CD4-positive, alpha-beta T cell treated with Interleukin-4 for 1 hour (primary cell): ENCODE data around the gene DYRK1B.
"Not testable (repeated sequence)": the region's sequence is repeated elsewhere in the genome, so short reads cannot be mapped to it uniquely, and the experiment has no call there.

Experiments
- DNase-seq, 2 donors: peaks; one replicate each; pipeline ENCODE4 v3.0.0-alpha.2; 2020 to 2022

Gene DYRK1B

DNA sequence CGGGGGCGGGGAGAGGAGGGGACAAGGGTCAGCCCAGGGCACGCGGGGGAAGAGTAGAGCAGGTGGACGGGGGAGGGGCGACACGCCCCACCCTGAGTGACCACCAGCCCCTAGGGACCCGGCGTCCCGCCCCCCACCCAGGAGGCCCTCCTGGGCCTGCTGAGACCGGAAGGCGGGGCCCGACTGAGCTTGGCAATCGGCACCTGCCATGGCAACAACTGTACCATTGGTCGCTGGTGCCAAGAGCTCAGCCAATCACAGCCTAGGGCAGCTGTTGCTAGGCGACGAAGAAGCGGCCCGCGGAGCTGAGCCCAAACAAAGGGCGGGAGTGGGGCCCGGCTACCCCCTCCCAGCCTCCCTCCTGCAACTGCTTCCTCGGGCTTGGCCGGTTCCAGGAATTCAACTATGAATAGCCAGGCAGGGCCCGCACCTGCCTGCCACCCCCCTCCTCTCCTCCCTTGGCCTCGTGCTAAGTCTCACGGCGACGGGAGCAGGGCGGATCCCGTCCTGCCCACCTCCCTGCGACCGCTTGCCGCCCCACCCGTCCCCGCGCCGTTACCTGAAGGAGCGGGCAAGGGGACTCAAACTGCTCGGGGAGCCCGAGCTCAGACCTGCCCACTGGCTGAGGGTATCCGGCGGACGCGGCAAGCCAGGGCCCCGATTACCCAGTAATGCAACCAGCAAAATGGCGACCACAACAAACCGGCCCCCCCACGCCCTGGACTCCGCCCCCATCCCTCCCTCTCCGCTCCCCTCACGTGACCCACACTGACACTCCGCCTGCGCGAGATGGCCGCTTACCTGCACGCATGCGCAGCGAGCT, at the start of gene DYRK1B:
DYRK1B (minus strand) TSS at position 699 of the 823 bp plus-strand sequence. CDS start 2,295 bp downstream, outside the sequence.
- peak; percentile 99 for DNase-seq

DNA sequence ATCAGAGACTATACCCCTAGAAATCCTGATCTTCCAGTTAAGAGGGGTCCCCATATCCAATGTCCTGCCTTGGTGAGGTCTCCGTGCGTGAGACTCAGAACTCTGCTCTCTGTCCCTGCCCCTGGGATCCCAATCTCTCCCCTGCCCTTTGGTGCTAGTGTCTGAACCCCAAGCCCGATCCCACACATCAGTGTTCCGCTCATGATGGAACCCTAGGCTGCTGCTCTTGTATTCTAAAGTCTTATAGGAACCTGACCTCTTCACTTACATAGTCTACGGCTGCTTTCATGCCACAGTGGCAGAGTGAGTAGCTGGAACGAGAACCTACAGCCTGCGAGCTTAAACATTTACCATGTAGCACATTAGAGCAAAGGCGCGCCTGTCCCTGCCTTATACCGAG, 48.7 kb upstream of the DYRK1B start:
- DNase-seq, result peak in 1 of 2 donors; percentile 6

DNA sequence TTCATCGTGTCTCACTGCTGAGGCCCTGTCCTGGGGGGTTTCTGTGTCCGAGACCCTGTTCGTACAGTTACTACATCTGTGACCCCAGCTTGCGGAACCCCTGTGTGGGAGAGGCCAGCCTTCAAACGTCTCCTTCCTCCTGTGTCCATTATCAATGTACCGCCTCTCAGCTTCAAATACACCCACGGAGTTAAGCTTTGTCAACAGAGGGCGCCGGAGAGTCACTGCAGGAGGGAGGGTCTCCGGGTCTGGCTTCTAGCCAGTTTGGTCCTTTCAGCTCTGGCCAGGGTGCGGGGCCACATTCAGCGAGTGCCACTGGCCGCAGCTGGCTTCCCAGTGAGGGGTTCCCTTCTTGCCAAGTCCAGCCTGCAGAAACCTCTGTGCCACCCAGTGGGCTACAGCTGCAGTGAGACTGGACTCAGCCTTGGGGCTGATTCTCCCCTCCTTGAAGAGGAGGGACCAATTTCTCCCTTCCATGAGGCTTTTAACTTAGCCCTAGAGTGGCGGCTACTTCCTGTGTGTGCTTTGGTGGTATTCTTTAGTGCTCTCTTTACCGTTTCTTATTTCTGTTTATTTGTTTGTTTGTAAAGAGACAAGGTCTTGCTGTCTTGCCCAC, 47.6 kb upstream of the DYRK1B start:
- DNase-seq, result peak; percentile 35 to 40

DNA sequence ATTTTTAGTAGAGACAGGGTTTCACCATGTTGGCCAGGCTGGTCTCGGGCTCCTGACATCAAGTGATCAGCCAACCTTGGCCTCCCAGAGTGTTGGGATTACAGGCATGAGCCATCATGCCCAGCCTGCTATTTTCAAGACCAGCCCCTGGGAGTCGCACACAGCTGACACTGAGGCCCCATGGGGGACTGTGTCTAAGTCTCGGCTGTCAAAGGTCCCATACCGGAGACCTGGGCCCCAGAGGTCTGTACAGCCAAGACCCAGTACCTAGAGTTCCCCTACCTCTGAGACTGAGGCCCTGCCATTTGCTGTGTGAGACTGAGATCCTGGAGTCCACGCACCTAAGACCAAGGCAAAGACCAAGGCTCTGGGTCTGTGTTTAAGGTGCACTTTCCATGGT, 46.3 kb upstream of the DYRK1B start:
- not testable (repeated sequence) for DNase-seq

DNA sequence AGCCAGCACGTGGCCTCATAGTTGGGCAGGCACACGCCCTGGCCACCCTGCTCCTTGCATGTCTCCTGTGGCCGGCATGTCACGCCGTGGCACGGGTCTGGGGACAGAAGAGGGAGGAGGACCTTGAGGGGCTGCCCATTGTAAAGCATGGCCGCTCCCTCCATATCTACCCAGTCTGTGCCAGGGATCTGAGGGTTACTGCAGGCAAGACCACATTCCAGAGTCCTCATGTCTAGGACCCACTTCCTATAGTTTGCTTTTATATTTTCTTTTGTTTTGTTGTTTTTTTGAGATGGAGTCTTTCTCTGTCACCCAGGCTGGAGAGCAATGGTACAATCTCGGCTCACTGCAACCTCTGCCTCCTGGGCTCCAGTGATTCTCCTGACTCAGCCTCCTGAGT, 45.8 kb upstream of the DYRK1B start:
- not testable (repeated sequence) for DNase-seq

DNA sequence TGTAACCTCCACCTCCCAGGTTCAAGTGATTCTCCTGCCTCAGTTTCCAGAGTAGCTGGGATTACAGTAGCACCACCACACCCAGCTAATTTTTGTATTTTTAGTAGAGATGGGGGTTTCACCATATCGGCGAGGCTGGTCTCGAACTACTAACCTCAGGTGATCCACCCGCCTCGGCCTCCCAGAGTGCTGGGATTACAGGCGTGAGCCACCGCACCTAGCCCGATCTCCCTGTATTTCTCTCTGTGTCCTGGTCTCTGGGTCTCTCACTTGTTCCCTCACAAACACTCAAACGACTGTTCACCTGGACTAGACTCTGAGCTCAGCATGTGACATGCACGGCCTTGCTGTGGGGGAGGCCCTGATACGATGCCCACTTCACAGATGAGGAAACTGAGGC, 44.9 kb upstream of the DYRK1B start:
- not testable (repeated sequence) for DNase-seq

DNA sequence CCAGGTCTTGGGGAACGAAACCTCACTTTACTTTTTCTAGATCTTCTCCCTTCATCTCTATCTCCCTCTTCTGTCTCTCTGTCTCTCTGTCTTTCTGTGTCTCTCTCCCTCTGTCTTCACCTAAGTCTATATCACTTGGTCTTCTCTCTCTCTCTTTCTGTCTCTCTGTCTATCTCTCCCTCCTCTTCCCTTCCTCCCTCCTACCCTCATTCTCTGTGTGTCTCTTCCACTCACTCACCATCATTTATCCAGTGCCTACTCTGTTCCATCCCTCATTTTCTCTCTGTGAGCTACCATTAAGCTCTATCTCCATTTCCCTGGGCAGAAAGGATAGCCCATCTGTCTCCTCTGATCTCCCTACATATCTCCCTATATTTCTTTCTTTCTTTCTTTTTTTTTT, 44.4 kb upstream of the DYRK1B start:
- no peak for DNase-seq

DNA sequence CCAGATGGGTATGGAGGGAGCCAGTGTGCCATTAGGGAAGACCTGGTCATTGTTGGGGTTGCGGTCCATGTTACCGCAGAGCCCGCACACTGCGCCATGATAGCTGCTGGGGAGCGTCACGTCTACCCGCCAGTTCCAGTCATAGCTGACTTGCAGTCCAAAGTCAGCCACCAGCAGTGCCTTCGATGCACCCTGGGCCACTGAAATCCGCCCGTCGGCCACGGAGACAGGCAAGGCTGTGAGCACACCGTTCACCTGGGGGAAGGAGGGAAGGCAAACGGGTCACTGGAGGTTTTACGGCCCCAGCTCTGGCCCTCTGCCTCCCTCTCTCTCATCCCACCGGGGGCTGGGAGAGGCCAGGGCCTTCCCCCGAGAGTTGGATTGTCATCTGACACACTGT, 44.0 kb upstream of the DYRK1B start:
- not testable (repeated sequence) for DNase-seq

DNA sequence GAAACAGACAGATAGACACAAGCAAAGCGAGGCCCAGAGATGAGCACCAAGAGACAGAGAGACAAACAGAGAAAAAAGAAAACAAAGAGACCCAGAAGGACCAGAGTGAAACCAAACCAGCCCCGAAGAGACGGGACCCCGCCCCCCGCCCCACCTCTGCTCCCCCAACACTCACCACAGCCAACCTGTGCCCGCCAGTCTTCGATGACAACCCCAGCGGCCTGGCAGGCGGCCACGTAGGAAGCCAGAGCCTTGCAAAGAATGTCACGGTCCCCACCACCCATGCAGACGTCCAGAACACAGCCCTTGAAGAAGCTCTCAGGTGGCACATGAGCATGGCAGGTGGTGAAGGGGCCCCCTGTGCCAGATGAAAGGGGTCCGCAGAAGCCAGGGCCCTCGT, 43.5 kb upstream of the DYRK1B start:
- DNase-seq, result peak in 1 of 2 donors; percentile 46

DNA sequence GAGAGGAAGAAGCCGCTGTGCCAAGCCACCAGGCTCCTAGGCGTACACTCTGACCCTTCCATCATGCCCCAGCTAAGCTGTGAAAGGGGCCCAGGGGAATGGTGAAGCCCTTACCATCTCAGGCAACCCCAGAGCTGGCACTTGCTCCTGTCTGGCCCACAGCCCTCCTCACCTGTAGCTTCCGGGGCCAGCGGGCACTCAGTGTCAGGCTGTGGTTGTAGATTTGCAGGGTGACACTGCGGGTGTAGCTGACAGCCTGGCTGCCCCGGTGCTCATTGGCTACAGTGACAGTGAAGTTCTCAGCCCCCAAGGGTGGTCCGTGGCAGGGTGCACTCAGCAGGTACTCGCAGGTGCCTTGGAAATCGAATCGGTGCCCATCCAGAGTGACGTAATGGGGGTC, 42.5 kb upstream of the DYRK1B start:
- not testable (repeated sequence) for DNase-seq

DNA sequence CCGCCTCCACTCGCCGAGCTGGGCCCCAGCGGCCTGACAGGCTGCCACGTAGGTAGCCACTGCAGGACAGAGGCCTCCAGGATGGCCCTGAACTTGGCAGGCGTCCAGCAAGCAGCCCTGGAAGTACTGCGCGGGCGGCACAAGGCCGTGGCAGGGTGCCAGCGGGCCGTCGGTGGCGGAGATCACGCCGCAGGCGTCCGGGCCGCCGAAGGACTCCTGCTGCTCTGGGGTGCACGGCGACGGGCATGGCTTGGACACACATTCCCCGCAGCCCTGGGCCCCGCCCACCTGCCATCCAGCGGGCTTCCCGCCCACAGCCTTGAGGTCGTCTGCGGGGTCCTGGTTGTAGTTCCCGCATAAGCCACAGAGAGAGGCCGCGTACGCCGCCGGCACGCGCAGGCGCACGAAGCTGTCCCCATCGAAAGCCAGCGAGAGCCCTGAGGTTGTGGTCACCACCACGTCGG, 41.5 kb upstream of the DYRK1B start:
- not testable (repeated sequence) for DNase-seq

DNA sequence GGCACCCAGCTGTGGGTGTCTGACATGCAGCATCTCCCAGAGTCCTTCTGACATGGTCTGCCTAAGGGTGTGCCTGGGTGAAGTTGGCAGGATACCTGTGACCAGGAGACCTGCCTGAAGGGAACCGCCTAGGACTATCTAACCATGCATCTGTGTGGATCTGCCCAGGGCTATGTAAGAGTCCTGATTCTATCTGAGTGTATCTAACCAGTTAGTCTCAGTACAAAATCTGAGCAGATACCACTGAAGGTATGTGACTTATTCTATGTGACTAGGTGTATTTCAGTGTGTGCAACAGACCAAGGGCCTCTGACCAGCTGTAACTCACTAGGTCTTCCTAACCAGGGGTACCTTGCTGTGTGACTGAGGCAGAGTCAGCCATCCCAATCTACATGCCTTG, 40.4 kb upstream of the DYRK1B start:
- no peak for DNase-seq

DNA sequence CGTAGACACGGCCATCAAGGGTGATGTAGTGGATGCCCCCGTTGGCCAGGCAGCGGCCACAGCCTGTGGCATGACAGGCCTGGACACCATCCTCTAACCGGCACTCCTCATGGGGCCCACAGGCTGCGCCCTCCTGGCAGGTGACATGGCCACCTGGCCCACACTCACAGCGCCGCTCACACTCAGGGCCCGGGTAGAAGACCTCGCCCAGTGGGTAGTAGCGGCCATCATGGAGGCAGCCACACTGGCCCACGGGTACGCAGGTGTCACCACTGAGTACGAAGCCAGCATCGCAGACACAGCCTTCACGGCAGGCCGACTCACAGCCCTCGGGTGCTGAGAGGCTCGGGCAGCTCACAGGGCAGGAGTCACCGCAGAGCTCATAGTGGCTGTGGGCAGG, 39.4 kb upstream of the DYRK1B start:
- DNase-seq, result no peak

DNA sequence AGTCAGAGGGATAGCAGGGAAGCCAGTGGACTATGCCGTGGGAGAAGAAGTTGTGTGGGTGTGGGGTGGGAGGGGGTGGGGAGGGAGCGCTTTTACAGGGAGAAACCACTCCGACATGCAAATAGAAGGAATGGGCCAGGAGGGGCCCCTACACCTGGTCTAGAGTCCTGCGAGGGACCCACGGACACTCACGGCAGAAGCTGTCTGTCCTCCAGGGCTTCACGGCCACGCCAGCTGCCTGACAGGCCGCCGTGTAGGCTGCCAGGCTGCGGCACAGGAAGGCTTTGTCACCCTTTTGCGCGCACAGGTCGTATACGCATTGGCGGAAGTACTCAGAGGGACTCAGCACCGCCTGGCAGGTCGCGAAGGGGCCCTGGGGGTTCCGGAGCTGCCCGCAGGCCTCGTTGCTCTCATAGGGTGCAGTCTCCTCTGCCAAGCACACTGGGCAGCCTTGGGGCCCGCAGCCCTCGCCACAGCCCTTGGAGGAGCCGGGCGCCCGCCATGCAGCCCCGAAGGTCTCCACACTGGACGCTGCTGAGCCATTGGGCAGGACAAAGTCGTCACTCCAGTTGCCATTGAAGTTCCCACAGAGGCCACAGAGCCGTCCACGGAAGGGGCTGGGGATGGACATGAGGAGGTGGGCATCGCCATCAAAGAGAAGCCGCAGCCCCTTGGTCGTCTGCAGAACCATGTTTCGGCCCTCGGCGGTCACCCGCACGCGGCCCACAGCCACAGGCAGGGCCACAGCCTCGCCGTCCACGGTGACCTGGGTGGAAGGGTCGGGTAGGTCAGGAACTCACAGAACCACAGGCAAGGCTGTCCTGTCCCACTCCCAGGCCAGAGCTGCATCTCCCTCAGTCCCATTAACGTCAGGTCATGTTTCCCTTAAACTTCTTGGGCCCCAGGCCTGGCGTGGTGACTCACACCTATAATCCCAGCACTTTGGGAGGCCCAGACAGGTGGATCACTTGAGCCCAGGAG, 38.2 kb upstream of the DYRK1B start:
- no peak for DNase-seq

DNA sequence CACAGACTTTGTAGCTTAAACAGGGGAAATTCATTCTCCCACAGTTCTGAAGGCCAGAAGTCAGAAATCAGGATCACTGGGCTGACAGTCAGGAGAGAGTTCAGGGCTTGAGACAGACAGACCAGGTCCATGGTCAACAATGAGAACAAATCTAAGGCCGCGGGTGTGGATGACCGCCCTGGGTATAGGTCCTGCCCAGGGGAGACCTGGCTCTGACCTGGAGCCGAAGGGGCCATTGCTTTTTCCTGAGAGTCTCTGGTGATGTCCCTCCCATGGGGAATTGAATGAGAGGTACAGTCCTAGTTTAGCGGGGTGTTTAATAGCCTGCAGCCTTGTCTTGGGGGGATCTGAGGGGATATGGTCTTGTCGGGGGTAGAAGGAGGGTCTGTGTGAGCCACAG, 37.4 kb upstream of the DYRK1B start:
- no peak for DNase-seq

DNA sequence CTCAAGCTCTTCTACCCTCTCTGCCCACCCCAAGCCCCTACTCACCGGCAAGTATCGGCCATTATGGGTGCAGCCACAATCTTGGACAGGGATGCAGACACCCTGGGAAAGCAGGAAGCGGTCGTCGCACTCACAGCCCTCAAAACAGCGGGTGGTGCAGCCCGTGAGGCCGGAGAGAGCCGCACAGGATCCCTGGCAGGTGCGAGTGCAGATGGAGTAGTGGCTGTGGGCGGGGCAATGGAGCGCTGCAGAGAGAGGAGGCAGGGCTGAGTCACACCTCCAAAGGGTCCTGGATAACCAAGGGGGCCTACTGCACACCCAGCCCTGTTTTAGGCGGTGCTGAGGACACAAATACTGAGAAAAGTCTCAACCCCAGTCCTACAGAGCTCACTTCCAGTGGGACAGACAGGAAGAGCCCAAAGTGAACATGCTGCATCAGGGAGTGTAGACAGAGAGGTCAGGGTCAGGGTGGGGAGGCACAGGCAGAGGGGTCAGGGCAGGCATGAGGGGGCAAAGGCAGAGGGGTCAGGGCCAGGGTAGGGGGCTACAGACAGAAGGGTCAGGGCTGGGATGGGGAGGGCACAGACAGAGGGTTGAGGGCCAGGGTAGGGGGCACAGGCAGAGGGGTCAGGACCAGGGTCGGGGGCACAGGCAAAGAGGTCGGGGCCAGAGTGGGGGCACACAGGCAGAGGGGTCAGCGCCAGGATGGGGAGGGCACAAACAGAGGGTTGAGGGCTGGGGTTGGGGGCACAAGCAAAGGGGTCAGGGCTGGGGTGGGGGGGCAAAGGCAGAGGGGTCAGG, 36.4 kb upstream of the DYRK1B start:
- DNase-seq, result no peak

DNA sequence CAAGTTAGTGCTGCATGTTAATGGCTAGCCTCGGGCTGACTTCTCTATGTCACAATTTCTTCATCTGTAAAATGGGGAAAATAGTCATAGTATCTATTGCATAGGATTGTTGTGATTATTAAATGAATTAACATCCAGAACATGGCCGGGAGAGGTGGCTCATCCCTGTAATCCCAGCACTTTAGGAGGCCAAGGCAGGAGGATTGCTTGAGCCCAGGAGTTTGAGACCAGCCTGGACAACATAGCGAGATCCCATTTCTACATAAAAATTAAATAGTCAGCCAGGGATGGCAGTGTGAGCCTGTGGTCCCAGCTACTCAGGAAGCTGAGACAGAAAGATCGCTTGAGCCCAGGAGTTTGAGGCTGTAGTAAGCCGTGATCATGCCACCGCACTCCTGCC, 34.0 kb upstream of the DYRK1B start:
- DNase-seq, result no peak

DNA sequence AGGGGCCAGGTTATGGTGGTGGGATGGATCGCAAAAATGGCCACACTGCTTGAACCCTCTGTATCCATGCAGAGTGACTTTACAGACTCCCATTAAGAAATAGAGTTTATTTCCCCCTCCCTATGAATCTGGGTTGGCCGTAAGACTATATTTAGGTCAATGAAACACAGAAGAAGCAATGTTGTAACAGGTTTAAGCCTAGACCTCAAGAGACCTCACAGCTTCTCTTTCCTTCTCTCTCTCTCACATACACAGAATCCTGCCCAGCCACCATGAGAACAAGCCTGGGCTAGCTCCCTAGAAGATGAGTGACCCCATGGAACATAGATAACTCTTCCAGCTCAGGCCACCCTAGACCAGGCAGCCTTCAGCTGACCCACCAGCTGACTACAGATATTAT, 33.2 kb upstream of the DYRK1B start:
- no peak for DNase-seq

DNA sequence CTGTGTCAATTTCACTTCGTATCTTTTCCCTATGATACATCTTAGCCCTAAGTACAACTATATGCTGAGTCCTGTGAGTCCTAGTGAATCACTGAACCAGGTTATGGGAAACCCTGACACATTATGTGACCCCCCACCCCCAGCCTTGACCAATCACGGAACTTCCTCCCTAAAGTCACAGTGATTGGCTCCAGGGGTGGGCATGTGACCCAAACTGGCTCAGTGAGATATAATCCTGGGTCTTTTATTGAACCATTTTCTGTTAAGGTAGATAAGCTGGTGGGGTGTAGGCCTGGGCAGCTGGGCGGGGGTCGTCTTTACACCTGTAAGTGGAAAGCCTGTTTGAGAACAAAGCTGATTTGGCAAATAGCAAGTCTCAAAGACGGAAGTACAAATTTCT, 32.0 kb upstream of the DYRK1B start:
- no peak for DNase-seq

DNA sequence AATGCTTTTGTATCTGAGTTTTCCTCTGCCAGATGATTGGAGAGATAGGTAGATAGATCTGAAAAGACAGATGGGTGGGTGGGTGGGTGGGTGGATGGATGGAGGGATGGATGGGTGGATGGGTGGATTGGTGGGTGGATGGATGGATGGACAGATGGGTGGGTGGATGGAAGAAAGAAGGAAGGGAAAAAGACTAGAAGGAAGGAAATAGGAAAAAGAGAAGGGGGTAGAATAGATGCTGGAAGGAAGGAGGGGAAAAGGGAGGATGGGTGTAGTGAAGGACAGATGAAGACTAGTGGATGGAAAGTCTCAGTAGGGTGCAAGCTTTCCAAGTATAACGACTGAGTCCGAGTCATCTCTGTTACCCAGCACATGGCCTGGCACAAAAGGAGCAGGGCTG, 31.2 kb upstream of the DYRK1B start:
- DNase-seq, result no peak

DNA sequence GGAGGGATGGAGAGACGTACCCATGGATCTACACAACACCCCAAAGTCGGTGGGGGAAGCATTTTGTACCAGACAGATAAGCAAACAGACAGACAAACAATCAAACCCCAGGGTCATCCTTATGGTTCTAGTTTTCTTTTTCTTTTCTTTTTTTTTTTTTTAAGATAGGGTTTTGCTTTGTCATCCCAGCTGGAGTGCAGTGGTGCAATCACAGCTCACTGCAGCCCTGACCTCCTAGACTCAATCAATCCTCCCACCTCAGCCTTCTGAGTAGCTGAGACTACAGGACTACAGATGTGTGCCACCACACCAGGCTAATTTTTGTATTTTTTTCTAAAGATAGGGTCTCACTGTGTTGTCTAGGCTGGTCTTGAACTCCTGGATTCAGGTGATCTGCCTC, 30.2 kb upstream of the DYRK1B start:
- DNase-seq, result no peak

DNA sequence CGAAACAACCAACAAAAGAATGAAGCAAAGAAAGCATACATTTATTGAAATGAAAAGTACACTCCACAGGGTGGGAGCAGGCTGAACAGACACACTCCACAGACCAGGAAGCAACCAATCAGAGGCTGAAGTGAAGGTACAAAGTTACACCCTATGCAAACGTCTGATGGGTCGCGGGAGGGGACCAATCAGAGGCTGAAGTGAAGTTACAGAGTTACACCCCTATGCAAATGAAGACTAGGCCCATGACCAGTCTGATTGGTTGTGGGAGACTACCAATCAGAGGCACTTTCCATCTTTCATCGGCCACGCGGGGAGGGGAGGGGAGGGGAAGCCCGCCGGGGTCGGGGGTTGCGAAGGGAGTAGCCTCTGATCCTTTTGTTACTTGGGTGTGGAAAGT, 24.6 kb upstream of the DYRK1B start:
- DNase-seq, result peak in 1 of 2 donors; percentile 83
